Adrenal gland (tissue), 12 donors: Measurements from ENCODE around the gene TENM4. TPM values are rescaled to one million over a fixed set of nuclear protein-coding genes. Genes with fewer than 3 reads are reported as not detected.
A peak's percentile ranks its signal among the peaks of the same experiment; 100 is the strongest.

Source experiments
- DNase-seq, 7 donors: peaks; one replicate each; pipeline ENCODE4 v3.0.0-alpha.2; 2019 to 2020
- H3K27ac ChIP-seq, 5 donors: fragments of 200-600 bp; sonication (generic) in 4 of 5; 1 replicate in 3 of 5; 2 replicates in 2 of 5; pipeline versions ENCODE4 v1.5.1 to v1.8.0; 2016 to 2020; ENCODE audit warnings: mild to moderate bottlenecking in 1 of 5
- H3K27me3 ChIP-seq: fragments of 200-600 bp; 2 replicates; pipeline ENCODE4 v1.8.0; 2021
- H3K36me3 ChIP-seq, 2 donors: fragments of 200-600 bp; replicated peaks in 1 of 2; 1 replicate in 1 of 2; 2 replicates in 1 of 2; pipeline versions ENCODE4 v1.5.1 to v1.8.0; 2018 to 2022
- H3K4me1 ChIP-seq, 2 donors: fragments of 200-600 bp; replicated peaks in 1 of 2; 1 replicate in 1 of 2; 2 replicates in 1 of 2; pipeline versions ENCODE4 v1.5.1 to v1.8.0; 2018 to 2021
- H3K4me3 ChIP-seq, 4 donors: fragments of 200-600 bp; sonication (generic) in 3 of 4; one replicate each; pipeline ENCODE4 v1.5.1; 2016 to 2018
- H3K9me3 ChIP-seq, 3 donors: fragments of 200-600 bp; sonication (generic) in 1 of 3; replicated peaks in 1 of 3; 1 replicate in 2 of 3; 2 replicates in 1 of 3; pipeline versions ENCODE4 v1.5.1 to v1.8.0; 2016 to 2021
- CTCF ChIP-seq, 6 experiments: fragments of 450-650 bp in 4 of 6; fragments of 200-600 bp in 2 of 6; sonication (generic) in 1 of 6; IDR thresholded peaks; 1 replicate in 5 of 6; 2 replicates in 1 of 6; pipeline versions ENCODE4 v1.5.1 to v1.8.0; 2016 to 2021; ENCODE audit warnings: antibody characterized with exemption in 6 of 6, mild to moderate bottlenecking in 2 of 6, moderate library complexity in 1 of 6
- POLR2A ChIP-seq, 2 donors: fragments of 450-650 bp; IDR thresholded peaks; one replicate each; pipeline ENCODE4 v1.6.1; 2017; ENCODE audit warnings: antibody characterized with exemption in 2 of 2, mild to moderate bottlenecking in 2 of 2, moderate library complexity in 1 of 2
- WGBS, 4 donors: extraction: QIAGEN DNeasy Blood & Tissue Kit in 2 of 4; methylation state at CpG; one replicate each; pipeline versions ENCODE4 v1.1.5 to v1.1.7; 2013 to 2017; 5-methylcytosine and 5-hydroxymethylcytosine counted together
- intact Hi-C, 2 donors: fragments of 100-400 bp; cut with DNase I; formaldehyde crosslinking; loops; one replicate each; pipeline versions ENCODE4 v1.14.1 to v1.15.0; 2022 to 2023
- polyA plus RNA-seq, 3 donors: library from polyadenylated mRNA; stranded (reverse); fragments of 200-250 nt in 2 of 3; fragments of 350-450 nt in 1 of 3; fragmentation: Illumina TruSeq in 1 of 3; extraction: RNeasy Lipid Tissue Mini Kit (QIAGEN cat#74804) in 1 of 3; gene quantifications; one replicate each; pipeline ENCODE4 v1.2.3, GENCODE V29; 2013 to 2014
- total RNA-seq, 9 donors: library from RNA; depleted of rRNA in 4 of 9; stranded (reverse); fragments of >200 nt in 4 of 9; fragments of 120-200 nt in 1 of 9; fragmentation: NEBNext Ultra II Directional in 1 of 9; extraction: Animal tissue kit (Norgen Biotek cat#: 25700) in 1 of 9; gene quantifications; one replicate each; pipeline versions ENCODE4 v1.1.0 to v1.2.4, GENCODE V29; 2013 to 2023
- donor health status: healthy with polysubstance abuse.
- donor health status: Bipolar disorder and iron deficiency.
- donor health status: DM: yes; HTN: yes; CAD: no.
- donor health status: DM: no; HTN: no; CAD: no.
- donor health status: DM: no; HTN: no; CAD: no.
- donor health status: DM: yes; HTN: yes; CAD: no.

Gene TENM4
- total and polyA plus RNA-seq, 12 donors, result 0.74 to 24.9 (median 6.7) TPM

DNA sequence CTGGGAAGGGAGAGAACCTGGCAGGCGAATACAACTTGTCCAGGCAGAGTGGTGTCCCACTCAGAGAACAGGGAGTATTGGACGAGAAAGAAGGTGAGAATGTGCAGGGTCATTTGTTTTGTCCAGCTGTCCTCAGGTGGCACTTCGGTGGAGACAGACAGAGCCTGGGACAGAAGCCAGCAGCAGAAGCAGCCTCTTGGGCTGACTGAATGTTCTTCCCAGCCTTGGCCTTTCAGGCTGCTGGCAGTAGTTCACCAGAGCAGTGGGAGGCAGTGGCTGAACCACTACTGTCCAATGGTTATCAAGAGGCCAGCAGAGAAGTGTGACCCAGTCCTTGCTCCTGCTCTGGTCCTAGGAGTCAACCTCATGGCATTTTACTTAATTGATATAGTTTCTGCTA is 535.1 kb downstream of the TENM4 start:
- TF ChIP-seq CTCF (IDR thresholded peaks at IDR 0.05) (no peak), POLR2A (IDR thresholded peaks at IDR 0.05) (no peak)
- Histone ChIP-seq H3K4me3 (no peak overlapping the region), H3K27me3 (no peaks in the 10 kb centered on the region), H3K9me3 (no peaks in the 10 kb centered on the region), H3K36me3 (no peaks in the 10 kb centered on the region), H3K27ac (no peak overlapping the region), H3K4me1 (no peaks in the 10 kb centered on the region)
- peak; percentile 17 to 72 (median 59) for DNase-seq
- WGBS, 4 donors, result 52 to 59% (median 54%) methylated on average over 2 to 3 of the region's 3 CpGs
- intact Hi-C loops, result no loop called here

GRCh38 chr11:78902771-78903507 is 537.9 kb downstream of the TENM4 start:
- 68 to 84% (median 70%) methylated on average over 19 to 43 of the region's 43 CpGs for WGBS, 4 donors
- intact Hi-C loops, result no loop called here
- Histone ChIP-seq H3K4me1 (no peaks in the 10 kb centered on the region), H3K36me3 (no peaks in the 10 kb centered on the region), H3K4me3 (no peak overlapping the region), H3K9me3 (no peaks in the 10 kb centered on the region), H3K27ac (no peak overlapping the region), H3K27me3 (no peaks in the 10 kb centered on the region)
- no peak for TF ChIP-seq CTCF (IDR thresholded peaks at IDR 0.05)
- no peak for TF ChIP-seq POLR2A (IDR thresholded peaks at IDR 0.05)
- DNase-seq, result no peak

DNA sequence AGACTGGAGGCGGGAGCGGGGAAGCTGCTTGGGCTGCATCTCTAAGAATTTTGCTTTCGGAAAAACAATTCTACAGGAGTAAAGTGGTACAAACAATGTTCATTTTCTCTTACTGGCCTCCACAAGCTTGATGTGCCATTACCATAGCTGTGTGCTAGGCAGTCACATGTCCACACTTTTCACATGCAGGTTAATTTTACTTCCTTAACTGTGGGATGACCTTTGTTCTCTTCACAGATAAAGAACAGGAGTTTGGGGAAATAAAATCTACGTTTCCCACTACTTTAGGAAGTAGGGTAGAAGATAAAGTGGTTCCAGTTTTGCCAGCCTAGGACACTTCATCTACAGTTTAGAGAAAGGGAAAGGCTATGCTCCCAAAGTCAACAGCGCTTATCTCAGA is 539.0 kb downstream of the TENM4 start:
- H3K4me1 ChIP-seq, result no peaks in the 10 kb centered on the region
- intact Hi-C loops, result no loop called here
- 90 to 95% (median 92%) methylated on average over 5 of the region's 5 CpGs for WGBS, 4 donors
- no peak overlapping the region for H3K27ac ChIP-seq
- TF ChIP-seq CTCF (IDR thresholded peaks at IDR 0.05) (no peak), POLR2A (IDR thresholded peaks at IDR 0.05) (no peak)
- no peak overlapping the region for H3K4me3 ChIP-seq
- no peaks in the 10 kb centered on the region for H3K27me3 ChIP-seq
- H3K36me3 ChIP-seq, result no peaks in the 10 kb centered on the region
- H3K9me3 ChIP-seq, result no peaks in the 10 kb centered on the region
- DNase-seq, result no peak

DNA sequence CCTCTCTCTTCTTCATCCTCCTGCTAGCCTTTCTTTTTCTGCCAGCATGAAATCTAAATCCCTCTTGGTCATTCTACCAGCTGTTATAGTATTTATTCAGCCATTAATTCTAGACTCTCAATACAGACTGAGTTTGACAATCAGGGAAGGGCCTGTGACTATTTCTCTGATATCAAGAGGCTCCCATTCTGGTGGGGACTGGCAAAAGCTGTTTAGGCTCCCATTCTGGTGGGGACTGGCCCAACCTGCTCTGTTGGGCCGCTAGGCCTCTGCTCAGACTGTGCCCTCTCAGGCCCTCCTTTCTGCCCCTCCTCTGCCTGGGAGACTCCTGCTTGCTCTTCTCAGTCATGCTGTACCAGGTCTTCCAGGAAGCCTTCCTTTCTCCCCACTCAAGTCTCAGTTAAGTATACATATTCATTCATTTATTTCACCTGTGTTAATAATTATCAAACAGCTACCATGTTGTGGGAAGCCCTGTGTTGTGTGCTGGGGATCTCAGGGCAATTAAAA is 542.5 kb downstream of the TENM4 start:
- Histone ChIP-seq H3K36me3 (no peaks in the 10 kb centered on the region), H3K4me3 (no peak overlapping the region), H3K27me3 (no peaks in the 10 kb centered on the region), H3K4me1 (no peaks in the 10 kb centered on the region), H3K27ac (no peak overlapping the region), H3K9me3 (no peaks in the 10 kb centered on the region)
- DNase-seq, result no peak
- no peak for TF ChIP-seq CTCF (IDR thresholded peaks at IDR 0.05)
- TF ChIP-seq POLR2A (IDR thresholded peaks at IDR 0.05), result no peak
- 78 to 100% (median 90%) methylated on average over 1 of the region's 1 CpG for WGBS, 4 donors
- intact Hi-C loops, result no loop called here
